ENCODE results near the gene NPAS3.

DNA sequence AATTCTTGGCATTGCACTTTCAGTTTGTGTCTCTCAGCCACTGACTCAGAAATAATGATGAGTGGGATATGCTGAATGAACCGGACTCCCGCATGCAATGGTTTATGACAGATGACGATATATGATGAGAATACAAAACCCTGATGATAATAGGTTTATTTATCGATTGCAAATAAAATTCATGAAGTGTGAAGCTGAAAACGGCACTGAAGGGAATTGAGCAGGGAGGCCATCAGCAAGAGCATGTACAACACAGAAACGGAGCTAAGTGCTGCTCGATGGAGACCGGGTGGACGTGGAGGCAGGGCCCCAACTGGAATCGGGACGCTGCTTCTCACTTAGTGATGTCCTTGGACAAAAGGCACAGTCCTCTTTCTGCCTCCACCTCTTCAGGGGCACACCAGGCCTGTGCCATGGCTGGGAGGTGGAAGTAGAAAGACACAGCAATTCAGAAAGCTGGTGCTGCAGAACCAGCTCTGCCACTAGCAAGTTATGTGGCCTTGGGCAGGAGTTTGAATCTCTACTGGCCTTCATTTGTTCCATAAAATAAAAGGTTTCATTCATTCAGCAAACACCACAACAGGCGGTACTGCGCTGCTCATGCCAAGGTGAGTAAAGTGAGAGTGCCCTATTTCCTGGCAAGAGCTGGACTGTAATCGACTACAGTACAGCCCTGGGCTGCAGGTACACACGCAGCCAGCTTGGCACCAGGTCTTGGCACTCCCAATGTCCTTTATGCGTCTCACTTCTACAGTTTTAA, 895.2 kb downstream of the NPAS3 start:
- TF ChIP-seq, protein P1, sequence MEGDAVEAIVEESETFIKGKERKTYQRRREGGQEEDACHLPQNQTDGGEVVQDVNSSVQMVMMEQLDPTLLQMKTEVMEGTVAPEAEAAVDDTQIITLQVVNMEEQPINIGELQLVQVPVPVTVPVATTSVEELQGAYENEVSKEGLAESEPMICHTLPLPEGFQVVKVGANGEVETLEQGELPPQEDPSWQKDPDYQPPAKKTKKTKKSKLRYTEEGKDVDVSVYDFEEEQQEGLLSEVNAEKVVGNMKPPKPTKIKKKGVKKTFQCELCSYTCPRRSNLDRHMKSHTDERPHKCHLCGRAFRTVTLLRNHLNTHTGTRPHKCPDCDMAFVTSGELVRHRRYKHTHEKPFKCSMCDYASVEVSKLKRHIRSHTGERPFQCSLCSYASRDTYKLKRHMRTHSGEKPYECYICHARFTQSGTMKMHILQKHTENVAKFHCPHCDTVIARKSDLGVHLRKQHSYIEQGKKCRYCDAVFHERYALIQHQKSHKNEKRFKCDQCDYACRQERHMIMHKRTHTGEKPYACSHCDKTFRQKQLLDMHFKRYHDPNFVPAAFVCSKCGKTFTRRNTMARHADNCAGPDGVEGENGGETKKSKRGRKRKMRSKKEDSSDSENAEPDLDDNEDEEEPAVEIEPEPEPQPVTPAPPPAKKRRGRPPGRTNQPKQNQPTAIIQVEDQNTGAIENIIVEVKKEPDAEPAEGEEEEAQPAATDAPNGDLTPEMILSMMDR (IDR thresholded peaks at IDR 0.05) = no peak
- no peak for TF ChIP-seq POLR2A (IDR thresholded peaks at IDR 0.05)

All from uterus (tissue), 2 donors.